ENCODE measurements around the gene C1orf198.

DNA sequence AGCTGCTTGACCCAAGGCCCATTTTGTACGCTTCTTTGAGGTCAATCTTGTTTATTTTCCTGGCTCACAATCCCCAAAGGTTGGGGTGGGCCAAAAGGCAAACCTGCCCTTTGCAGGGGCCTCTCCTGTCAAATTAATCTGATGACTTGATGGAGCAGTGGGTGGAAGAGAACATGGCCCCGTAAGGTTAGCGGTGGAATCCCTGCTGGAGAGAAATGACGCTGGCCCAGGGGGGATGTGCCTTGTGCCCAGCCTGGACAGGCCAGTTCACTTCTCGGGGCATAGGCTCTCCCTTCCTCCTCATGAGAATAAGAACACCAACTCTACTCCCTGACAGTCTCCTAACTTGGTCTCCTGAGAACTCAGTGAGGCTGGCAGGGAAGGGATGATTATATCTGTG, 40.5 kb downstream of the C1orf198 start:
- TF ChIP-seq, protein P1, sequence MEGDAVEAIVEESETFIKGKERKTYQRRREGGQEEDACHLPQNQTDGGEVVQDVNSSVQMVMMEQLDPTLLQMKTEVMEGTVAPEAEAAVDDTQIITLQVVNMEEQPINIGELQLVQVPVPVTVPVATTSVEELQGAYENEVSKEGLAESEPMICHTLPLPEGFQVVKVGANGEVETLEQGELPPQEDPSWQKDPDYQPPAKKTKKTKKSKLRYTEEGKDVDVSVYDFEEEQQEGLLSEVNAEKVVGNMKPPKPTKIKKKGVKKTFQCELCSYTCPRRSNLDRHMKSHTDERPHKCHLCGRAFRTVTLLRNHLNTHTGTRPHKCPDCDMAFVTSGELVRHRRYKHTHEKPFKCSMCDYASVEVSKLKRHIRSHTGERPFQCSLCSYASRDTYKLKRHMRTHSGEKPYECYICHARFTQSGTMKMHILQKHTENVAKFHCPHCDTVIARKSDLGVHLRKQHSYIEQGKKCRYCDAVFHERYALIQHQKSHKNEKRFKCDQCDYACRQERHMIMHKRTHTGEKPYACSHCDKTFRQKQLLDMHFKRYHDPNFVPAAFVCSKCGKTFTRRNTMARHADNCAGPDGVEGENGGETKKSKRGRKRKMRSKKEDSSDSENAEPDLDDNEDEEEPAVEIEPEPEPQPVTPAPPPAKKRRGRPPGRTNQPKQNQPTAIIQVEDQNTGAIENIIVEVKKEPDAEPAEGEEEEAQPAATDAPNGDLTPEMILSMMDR (IDR thresholded peaks at IDR 0.05), result no peak
- no peak for TF ChIP-seq POLR2A (IDR thresholded peaks at IDR 0.05)
